ENCODE results near the gene PSD2.

DNA sequence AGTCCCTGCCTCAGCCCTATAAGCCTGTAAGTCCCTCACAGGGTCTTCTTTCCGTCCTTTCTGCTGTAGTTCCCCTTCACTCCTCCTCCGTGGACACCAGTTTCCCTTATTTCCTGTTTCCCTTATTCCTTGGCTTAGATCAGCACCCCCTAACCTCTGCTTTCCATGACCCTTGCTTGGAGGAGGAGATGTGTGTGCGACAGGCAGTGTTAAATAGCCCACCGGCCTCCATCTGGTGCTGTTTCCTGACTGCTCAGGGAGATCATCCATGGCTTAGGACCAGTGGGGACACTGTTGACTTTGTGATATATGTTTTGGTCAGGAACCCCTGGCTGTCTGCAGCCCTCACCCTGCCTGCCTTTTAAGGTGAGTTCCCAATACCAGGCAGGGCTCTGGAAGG, 34.1 kb upstream of the PSD2 start:
- TF ChIP-seq, protein P1, sequence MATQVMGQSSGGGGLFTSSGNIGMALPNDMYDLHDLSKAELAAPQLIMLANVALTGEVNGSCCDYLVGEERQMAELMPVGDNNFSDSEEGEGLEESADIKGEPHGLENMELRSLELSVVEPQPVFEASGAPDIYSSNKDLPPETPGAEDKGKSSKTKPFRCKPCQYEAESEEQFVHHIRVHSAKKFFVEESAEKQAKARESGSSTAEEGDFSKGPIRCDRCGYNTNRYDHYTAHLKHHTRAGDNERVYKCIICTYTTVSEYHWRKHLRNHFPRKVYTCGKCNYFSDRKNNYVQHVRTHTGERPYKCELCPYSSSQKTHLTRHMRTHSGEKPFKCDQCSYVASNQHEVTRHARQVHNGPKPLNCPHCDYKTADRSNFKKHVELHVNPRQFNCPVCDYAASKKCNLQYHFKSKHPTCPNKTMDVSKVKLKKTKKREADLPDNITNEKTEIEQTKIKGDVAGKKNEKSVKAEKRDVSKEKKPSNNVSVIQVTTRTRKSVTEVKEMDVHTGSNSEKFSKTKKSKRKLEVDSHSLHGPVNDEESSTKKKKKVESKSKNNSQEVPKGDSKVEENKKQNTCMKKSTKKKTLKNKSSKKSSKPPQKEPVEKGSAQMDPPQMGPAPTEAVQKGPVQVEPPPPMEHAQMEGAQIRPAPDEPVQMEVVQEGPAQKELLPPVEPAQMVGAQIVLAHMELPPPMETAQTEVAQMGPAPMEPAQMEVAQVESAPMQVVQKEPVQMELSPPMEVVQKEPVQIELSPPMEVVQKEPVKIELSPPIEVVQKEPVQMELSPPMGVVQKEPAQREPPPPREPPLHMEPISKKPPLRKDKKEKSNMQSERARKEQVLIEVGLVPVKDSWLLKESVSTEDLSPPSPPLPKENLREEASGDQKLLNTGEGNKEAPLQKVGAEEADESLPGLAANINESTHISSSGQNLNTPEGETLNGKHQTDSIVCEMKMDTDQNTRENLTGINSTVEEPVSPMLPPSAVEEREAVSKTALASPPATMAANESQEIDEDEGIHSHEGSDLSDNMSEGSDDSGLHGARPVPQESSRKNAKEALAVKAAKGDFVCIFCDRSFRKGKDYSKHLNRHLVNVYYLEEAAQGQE (IDR thresholded peaks at IDR 0.05; ENCODE audit: borderline replicate concordance in 1 of 2, low read depth in 1 of 2, low read length in 2 of 2), result no peak
- TF ChIP-seq ZNF724P (CRISPR knock-in tag; IDR thresholded peaks at IDR 0.05; ENCODE audit: borderline replicate concordance), result no peak

Data from HepG2 (cell line).